Liver (tissue), 9 donors: ENCODE data around the gene EVI5. TPM values are rescaled to one million over a fixed set of nuclear protein-coding genes. Genes with fewer than 3 reads are reported as not detected.

Experiments used
- DNase-seq: peaks from one replicate; pipeline ENCODE4 v3.0.0-alpha.2; 2017; ENCODE audit warnings: low spot score
- H3K27ac ChIP-seq, 2 donors: one replicate each; pipeline ENCODE4 v1.7.0; 2013; ENCODE audit warnings: inconsistent platforms in 2 of 2, low read length in 2 of 2, control low read depth in 1 of 2, low read depth in 1 of 2, mild to moderate bottlenecking in 1 of 2
- H3K27me3 ChIP-seq, 4 donors: one replicate each; pipeline versions ENCODE4 v1.6.1 to v1.7.0; 2013; ENCODE audit warnings: low read length in 3 of 4, inconsistent platforms in 1 of 4, mild to moderate bottlenecking in 1 of 4, moderate library complexity in 1 of 4; ENCODE audit not compliant: control insufficient read depth in 4 of 4, insufficient read depth in 4 of 4
- H3K36me3 ChIP-seq, 4 donors: one replicate each; pipeline versions ENCODE4 v1.6.1 to v1.7.0; 2013; ENCODE audit warnings: low read length in 3 of 4, mild to moderate bottlenecking in 3 of 4, low read depth in 1 of 4, moderate library complexity in 1 of 4; ENCODE audit not compliant: control insufficient read depth in 4 of 4, insufficient read depth in 3 of 4
- H3K4me1 ChIP-seq, 4 donors: one replicate each; pipeline versions ENCODE4 v1.6.1 to v1.7.0; 2013; ENCODE audit warnings: low read length in 3 of 4, mild to moderate bottlenecking in 3 of 4, moderate library complexity in 1 of 4; ENCODE audit not compliant: control insufficient read depth in 4 of 4, insufficient read depth in 4 of 4
- H3K4me3 ChIP-seq, 3 donors: one replicate each; pipeline versions ENCODE4 v1.6.1 to v1.7.0; 2013; ENCODE audit warnings: low read length in 3 of 3, control low read depth in 1 of 3, low read depth in 1 of 3, mild to moderate bottlenecking in 1 of 3
- H3K9ac ChIP-seq, 2 donors: one replicate each; pipeline ENCODE4 v1.7.0; 2013; ENCODE audit warnings: low read length in 2 of 2, mild to moderate bottlenecking in 2 of 2, moderate library complexity in 2 of 2, control low read depth in 1 of 2, low read depth in 1 of 2
- H3K9me3 ChIP-seq, 4 donors: one replicate each; pipeline versions ENCODE4 v1.6.1 to v1.7.0; 2013; ENCODE audit warnings: low read length in 3 of 4; ENCODE audit not compliant: control insufficient read depth in 4 of 4
- CTCF ChIP-seq: fragments of 150-350 bp; IDR thresholded peaks from 2 replicates; pipeline ENCODE4 v1.5.1; 2017; ENCODE audit warnings: improper control_type of control experiment, low read depth, low read length; ENCODE audit not compliant: missing input control
- EGR1 ChIP-seq, 2 donors: IDR thresholded peaks; 2 replicates each; pipeline ENCODE4 v1.6.1; 2016 to 2018; ENCODE audit warnings: antibody characterized with exemption in 2 of 2, low read depth in 2 of 2
- FOXA1 ChIP-seq: IDR thresholded peaks from 2 replicates; pipeline ENCODE4 v1.6.1; 2016; ENCODE audit warnings: antibody characterized with exemption
- FOXA2 ChIP-seq: IDR thresholded peaks from 2 replicates; pipeline ENCODE4 v1.6.1; 2016; ENCODE audit warnings: antibody characterized with exemption
- GABPA ChIP-seq, 2 donors: IDR thresholded peaks in 1 of 2; conservative IDR thresholded peaks in 1 of 2; 2 replicates each; pipeline ENCODE4 v1.6.1; 2016; ENCODE audit warnings: antibody characterized with exemption in 2 of 2, mild to moderate bottlenecking in 1 of 2, moderate library complexity in 1 of 2
- HNF4A ChIP-seq, 2 donors: conservative IDR thresholded peaks; 2 replicates each; pipeline ENCODE4 v1.6.1; 2016; ENCODE audit warnings: antibody characterized with exemption in 2 of 2, mild to moderate bottlenecking in 2 of 2
- HNF4G ChIP-seq: IDR thresholded peaks from 2 replicates; pipeline ENCODE4 v1.6.1; 2016; ENCODE audit warnings: antibody characterized with exemption
- JUND ChIP-seq, 2 donors: IDR thresholded peaks; 2 replicates each; pipeline ENCODE4 v1.6.1; 2016; ENCODE audit warnings: antibody characterized with exemption in 2 of 2
- NR2F2 ChIP-seq: IDR thresholded peaks from 2 replicates; pipeline ENCODE4 v1.6.1; 2016; ENCODE audit warnings: antibody characterized with exemption
- RAD21 ChIP-seq, 2 donors: IDR thresholded peaks; 2 replicates each; pipeline ENCODE4 v1.6.1; 2016; ENCODE audit warnings: antibody characterized with exemption in 2 of 2, mild to moderate bottlenecking in 2 of 2
- RXRA ChIP-seq, 2 donors: IDR thresholded peaks; 2 replicates each; pipeline ENCODE4 v1.6.1; 2017 to 2018; ENCODE audit warnings: antibody characterized with exemption in 2 of 2, mild to moderate bottlenecking in 1 of 2
- SP1 ChIP-seq: IDR thresholded peaks from 2 replicates; pipeline ENCODE4 v1.6.1; 2018; ENCODE audit warnings: antibody characterized with exemption, mild to moderate bottlenecking
- TAF1 ChIP-seq: conservative IDR thresholded peaks from 2 replicates; pipeline ENCODE4 v1.6.1; 2016; ENCODE audit warnings: antibody characterized with exemption, mild to moderate bottlenecking
- YY1 ChIP-seq: IDR thresholded peaks from 2 replicates; pipeline ENCODE4 v1.6.1; 2016; ENCODE audit warnings: antibody characterized with exemption, mild to moderate bottlenecking
- ZBTB33 ChIP-seq: IDR thresholded peaks from 2 replicates; pipeline ENCODE4 v1.6.1; 2016; ENCODE audit warnings: antibody characterized with exemption
- WGBS: extraction: QIAGEN DNeasy Blood & Tissue Kit; methylation state at CpG from one replicate; pipeline ENCODE4 v1.1.7; 2013; 5-methylcytosine and 5-hydroxymethylcytosine counted together
- polyA plus RNA-seq, 2 donors: library from polyadenylated mRNA; stranded (reverse) in 1 of 2; unstranded in 1 of 2; fragments of 200-250 nt in 1 of 2; fragments of >200 nt in 1 of 2; fragmentation: Nextera tagmentation in 1 of 2; extraction: Ambion mirVana in 1 of 2; gene quantifications; one replicate each; pipeline versions ENCODE4 v1.2.1 to v1.2.3, GENCODE V29; 2013 to 2015
- total RNA-seq, 2 donors: library from RNA; depleted of rRNA; stranded (reverse); fragments of >200 nt; gene quantifications; one replicate each; pipeline ENCODE4 v1.2.3, GENCODE V29; 2014
- TF ChIP-seq, protein P1 (sequence below): IDR thresholded peaks from 2 replicates; pipeline ENCODE4 v1.6.1; 2016; ENCODE audit warnings: antibody characterized with exemption
- TF ChIP-seq, protein P2 (sequence below): IDR thresholded peaks from 2 replicates; pipeline ENCODE4 v1.6.1; 2016; ENCODE audit warnings: antibody characterized with exemption
- TF ChIP-seq, protein P3 (sequence below): IDR thresholded peaks from 2 replicates; pipeline ENCODE4 v1.6.1; 2016; ENCODE audit warnings: antibody characterized with exemption, mild to moderate bottlenecking
- donor health status: healthy.
- donor health status: healthy.
- donor health status: healthy.
- donor health status: healthy.
- donor health status: healthy.

The EVI5 gene
- total and polyA plus RNA-seq, 4 donors: 4.0 to 35.9 (median 19.1) TPM

- no peak for DNase-seq
- H3K27me3 ChIP-seq: no peaks in the 10 kb centered on the region
- H3K4me3 ChIP-seq: no peak overlapping the region
- no peaks in the 10 kb centered on the region for H3K9me3 ChIP-seq
- H3K27ac ChIP-seq: no peak overlapping the region
- TF ChIP-seq, protein P1, sequence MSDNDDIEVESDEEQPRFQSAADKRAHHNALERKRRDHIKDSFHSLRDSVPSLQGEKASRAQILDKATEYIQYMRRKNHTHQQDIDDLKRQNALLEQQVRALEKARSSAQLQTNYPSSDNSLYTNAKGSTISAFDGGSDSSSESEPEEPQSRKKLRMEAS: no peak
- TF ChIP-seq, protein P2, sequence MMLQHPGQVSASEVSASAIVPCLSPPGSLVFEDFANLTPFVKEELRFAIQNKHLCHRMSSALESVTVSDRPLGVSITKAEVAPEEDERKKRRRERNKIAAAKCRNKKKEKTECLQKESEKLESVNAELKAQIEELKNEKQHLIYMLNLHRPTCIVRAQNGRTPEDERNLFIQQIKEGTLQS: no peak
- TF ChIP-seq HNF4A (conservative IDR thresholded peaks at IDR 0.05): no peak
- no peak for TF ChIP-seq EGR1 (IDR thresholded peaks at IDR 0.05; ENCODE audit: low read depth in 2 of 2)
- no peak for TF ChIP-seq RXRA (IDR thresholded peaks at IDR 0.05)
- no peak for TF ChIP-seq ZBTB33
- TF ChIP-seq TAF1: no peak
- TF ChIP-seq, protein P3, sequence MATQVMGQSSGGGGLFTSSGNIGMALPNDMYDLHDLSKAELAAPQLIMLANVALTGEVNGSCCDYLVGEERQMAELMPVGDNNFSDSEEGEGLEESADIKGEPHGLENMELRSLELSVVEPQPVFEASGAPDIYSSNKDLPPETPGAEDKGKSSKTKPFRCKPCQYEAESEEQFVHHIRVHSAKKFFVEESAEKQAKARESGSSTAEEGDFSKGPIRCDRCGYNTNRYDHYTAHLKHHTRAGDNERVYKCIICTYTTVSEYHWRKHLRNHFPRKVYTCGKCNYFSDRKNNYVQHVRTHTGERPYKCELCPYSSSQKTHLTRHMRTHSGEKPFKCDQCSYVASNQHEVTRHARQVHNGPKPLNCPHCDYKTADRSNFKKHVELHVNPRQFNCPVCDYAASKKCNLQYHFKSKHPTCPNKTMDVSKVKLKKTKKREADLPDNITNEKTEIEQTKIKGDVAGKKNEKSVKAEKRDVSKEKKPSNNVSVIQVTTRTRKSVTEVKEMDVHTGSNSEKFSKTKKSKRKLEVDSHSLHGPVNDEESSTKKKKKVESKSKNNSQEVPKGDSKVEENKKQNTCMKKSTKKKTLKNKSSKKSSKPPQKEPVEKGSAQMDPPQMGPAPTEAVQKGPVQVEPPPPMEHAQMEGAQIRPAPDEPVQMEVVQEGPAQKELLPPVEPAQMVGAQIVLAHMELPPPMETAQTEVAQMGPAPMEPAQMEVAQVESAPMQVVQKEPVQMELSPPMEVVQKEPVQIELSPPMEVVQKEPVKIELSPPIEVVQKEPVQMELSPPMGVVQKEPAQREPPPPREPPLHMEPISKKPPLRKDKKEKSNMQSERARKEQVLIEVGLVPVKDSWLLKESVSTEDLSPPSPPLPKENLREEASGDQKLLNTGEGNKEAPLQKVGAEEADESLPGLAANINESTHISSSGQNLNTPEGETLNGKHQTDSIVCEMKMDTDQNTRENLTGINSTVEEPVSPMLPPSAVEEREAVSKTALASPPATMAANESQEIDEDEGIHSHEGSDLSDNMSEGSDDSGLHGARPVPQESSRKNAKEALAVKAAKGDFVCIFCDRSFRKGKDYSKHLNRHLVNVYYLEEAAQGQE: no peak
- no peak for TF ChIP-seq GABPA (IDR thresholded peaks at IDR 0.05 in 1 of 2, conservative IDR thresholded peaks at IDR 0.05 in 1 of 2)
- TF ChIP-seq HNF4G: no peak
- TF ChIP-seq SP1: no peak
- no peak for TF ChIP-seq YY1
- TF ChIP-seq NR2F2: no peak
- TF ChIP-seq RAD21 (IDR thresholded peaks at IDR 0.05): peak; percentile 78 to 81
- no peak for TF ChIP-seq FOXA1
- no peak for TF ChIP-seq JUND (IDR thresholded peaks at IDR 0.05)
- peak; percentile 7 for TF ChIP-seq FOXA2
- peak; percentile 33 for TF ChIP-seq CTCF
- no peaks in the 10 kb centered on the region for H3K36me3 ChIP-seq
- H3K4me1 ChIP-seq: no peaks in the 10 kb centered on the region
- WGBS: 50% methylated on average over 4 of the region's 4 CpGs
- no peak overlapping the region for H3K9ac ChIP-seq
Observed at GRCh38 chr1:92736395-92736794, 48.5 kb downstream of the EVI5 start.
